Peyer's patch (tissue), 4 donors: ENCODE results near the gene RAPGEF1.

Experiments used
- CTCF ChIP-seq, 6 experiments: fragments of 450-650 bp in 4 of 6; fragments of 200-600 bp in 2 of 6; sonication (generic) in 1 of 6; IDR thresholded peaks; one replicate each; pipeline ENCODE4 v1.5.1; 2017 to 2019; ENCODE audit warnings: antibody characterized with exemption in 6 of 6, mild to moderate bottlenecking in 3 of 6, moderate library complexity in 1 of 6
- POLR2A ChIP-seq, 2 donors: fragments of 450-650 bp; IDR thresholded peaks; one replicate each; pipeline ENCODE4 v1.5.1; 2017; ENCODE audit warnings: antibody characterized with exemption in 2 of 2, mild to moderate bottlenecking in 2 of 2, moderate library complexity in 2 of 2

- no peak for TF ChIP-seq CTCF (IDR thresholded peaks at IDR 0.05)
- no peak for TF ChIP-seq POLR2A (IDR thresholded peaks at IDR 0.05)
Measured at GRCh38 chr9:131627326-131627647, 112.6 kb downstream of the RAPGEF1 start.
